Measurements from ENCODE around the gene FAM131B. TPM values are rescaled to one million over a fixed set of nuclear protein-coding genes. Genes with fewer than 3 reads are reported as not detected.

The FAM131B gene
- total and polyA plus RNA-seq, 9 donors, result 0.29 to 0.99 (median 0.79) TPM

DNA sequence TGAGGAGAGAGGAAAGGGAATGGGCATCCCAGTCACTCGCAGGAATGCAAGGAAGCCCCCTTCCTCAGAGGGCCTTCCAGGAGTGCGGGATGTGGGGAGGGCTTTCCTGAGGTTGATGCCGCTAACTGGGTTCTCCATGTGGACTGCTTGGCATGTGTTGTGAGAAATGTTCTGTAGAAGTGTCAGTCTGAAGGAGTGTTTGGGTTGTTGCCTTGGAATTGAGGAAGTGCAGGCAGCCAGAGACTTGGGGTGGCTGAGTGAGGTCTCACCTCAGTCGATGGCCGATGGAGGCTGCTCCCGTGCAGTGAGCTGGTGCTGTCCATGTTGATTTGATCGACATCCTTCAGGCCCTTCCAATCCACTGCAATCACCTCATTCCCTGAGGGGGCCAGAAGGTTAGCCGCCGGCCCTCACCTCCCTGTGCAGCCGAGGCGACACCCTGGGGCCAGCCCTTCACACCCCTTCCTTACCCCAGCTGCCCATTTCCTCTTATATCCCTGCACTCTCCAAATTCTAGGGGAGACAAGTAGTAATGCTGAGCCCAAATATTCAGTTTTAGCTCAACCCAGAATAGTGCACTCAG lies 2.7 kb downstream of the FAM131B start:
- H3K27me3 ChIP-seq, result no peaks in the 10 kb centered on the region
- 81 to 89% (median 89%) methylated on average over 11 of the region's 11 CpGs for WGBS, 3 donors
- no peaks in the 10 kb centered on the region for H3K9me3 ChIP-seq
- intact Hi-C loops (cut with DNase I), result no loop called here
- H3K4me1 ChIP-seq (ENCODE audit: insufficient read depth), result no peaks in the 10 kb centered on the region
- TF ChIP-seq, protein P1, sequence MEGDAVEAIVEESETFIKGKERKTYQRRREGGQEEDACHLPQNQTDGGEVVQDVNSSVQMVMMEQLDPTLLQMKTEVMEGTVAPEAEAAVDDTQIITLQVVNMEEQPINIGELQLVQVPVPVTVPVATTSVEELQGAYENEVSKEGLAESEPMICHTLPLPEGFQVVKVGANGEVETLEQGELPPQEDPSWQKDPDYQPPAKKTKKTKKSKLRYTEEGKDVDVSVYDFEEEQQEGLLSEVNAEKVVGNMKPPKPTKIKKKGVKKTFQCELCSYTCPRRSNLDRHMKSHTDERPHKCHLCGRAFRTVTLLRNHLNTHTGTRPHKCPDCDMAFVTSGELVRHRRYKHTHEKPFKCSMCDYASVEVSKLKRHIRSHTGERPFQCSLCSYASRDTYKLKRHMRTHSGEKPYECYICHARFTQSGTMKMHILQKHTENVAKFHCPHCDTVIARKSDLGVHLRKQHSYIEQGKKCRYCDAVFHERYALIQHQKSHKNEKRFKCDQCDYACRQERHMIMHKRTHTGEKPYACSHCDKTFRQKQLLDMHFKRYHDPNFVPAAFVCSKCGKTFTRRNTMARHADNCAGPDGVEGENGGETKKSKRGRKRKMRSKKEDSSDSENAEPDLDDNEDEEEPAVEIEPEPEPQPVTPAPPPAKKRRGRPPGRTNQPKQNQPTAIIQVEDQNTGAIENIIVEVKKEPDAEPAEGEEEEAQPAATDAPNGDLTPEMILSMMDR (IDR thresholded peaks at IDR 0.05), result no peak
- TF ChIP-seq EP300 (IDR thresholded peaks at IDR 0.05) (no peak), POLR2A (IDR thresholded peaks at IDR 0.05) (no peak)
- H3K27ac ChIP-seq, result no peak overlapping the region
- no peaks in the 10 kb centered on the region for H3K36me3 ChIP-seq
- H3K4me3 ChIP-seq, result no peak overlapping the region
- DNase-seq, result no peak

DNA sequence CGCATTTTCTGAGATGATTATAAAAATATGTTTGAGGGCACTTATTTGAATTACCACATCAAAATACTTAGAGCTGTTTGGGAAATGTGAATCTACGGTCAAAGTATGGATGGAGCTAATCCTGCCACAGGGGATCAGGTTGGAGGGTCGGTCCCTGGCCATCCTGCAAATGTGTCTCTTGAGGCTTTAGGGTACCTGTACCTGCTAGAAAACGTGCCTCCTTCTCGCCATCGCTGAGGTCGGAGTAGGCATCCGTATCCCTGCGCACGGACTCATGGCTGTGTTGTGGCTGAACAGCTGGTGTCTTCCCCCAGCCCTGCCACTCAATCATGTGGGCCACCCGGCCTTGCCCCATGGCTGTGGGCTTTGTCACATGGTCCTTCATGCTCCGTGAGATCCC lies 3.9 kb downstream of the FAM131B start:
- 90 to 93% (median 93%) methylated on average over 12 of the region's 12 CpGs for WGBS, 3 donors
- Histone ChIP-seq H3K4me3 (no peak overlapping the region), H3K27me3 (no peaks in the 10 kb centered on the region), H3K27ac (no peak overlapping the region), H3K36me3 (no peaks in the 10 kb centered on the region), H3K4me1 (ENCODE audit: insufficient read depth) (no peaks in the 10 kb centered on the region), H3K9me3 (no peaks in the 10 kb centered on the region)
- no peak for DNase-seq
- intact Hi-C loops (cut with DNase I), result no loop called here
- TF ChIP-seq EP300 (IDR thresholded peaks at IDR 0.05) (no peak), POLR2A (IDR thresholded peaks at IDR 0.05) (no peak)
- TF ChIP-seq, protein P1 (IDR thresholded peaks at IDR 0.05), result no peak

DNA sequence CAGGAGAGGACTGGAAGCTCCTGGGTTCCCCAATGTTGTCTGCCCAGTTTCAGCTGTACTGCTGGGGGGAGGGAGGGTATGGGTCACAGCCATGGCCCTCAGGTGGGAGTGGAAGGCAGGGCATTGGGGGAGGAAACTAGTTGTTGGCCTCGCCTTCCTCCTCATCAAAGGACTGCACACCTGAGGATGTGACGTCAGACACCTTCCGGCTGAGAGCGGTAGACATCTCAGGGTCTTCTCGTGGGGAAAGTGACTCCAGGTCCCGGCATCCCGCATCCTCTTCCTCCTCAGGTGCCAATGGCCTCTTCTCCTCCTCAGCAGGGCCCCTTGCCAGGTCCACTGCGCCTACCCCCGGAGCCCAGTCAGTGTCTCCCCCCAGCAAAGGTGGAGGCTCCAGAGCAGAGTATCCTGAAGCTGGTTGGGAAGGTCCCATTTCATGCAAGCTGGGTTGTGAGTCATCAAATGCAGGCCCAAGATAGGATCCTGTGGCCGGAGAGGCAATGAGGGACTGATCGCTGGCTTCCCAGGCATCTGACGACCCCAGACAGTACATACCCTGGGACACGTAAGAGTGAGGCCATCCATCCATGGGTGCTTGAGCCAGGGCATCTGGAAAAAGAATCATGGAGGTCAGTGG lies 6.0 kb downstream of the FAM131B start:
- Histone ChIP-seq H3K27ac (no peak overlapping the region), H3K36me3 (no peaks in the 10 kb centered on the region), H3K9me3 (no peaks in the 10 kb centered on the region), H3K4me3 (no peak overlapping the region), H3K27me3 (no peaks in the 10 kb centered on the region), H3K4me1 (ENCODE audit: insufficient read depth) (no peaks in the 10 kb centered on the region)
- intact Hi-C loops (cut with DNase I), result no loop called here
- WGBS, 3 donors, result 94% methylated on average over 13 of the region's 13 CpGs
- TF ChIP-seq, protein P1 (IDR thresholded peaks at IDR 0.05), result no peak
- TF ChIP-seq POLR2A (IDR thresholded peaks at IDR 0.05) (no peak), EP300 (IDR thresholded peaks at IDR 0.05) (no peak)
- DNase-seq, result no peak

DNA sequence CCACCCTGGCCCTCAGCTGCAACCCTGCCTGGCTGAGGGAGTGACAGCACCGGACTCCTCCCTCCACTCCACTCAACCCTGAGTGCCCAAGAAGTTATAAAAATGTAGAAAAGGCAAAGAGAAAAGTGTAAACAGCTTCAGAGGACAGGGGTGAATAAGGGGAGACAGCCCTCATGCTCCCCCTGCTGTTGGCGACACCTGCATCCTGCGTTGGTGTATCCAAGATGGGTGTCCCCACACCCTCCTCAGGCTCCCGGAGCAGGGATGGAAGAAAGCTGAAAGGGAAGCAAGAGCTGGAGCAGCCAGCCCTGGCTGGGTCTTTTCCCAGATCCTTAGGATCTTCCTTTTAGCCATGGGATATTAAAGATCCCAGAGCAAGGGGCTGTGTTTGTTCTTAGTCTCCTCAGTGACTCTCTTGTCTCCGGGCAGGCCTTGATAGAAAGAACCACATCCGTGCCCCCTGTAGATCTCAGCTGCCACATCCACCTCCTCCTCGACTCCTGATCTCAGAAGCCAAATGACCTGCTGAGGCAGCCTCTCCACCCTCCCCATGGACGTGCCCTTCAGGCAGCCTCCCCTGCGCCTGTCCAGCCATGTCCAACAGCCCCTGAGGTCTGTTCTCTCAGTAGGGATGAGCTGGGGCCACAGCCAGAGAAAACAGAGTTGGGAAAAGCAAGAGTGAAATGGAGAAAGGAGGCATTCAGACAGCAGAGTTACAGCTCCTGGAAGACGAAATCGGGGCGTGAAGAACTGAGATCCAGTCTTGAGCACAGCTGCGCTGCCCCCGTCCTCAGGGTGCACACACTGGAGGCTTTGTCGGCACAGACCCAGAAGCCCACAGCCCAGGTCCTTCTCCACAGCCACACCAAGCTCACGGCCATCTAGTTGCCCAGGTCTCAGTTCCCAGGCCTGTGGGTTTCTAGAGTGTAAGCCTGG lies 6.8 kb downstream of the FAM131B start:
- Histone ChIP-seq H3K9me3 (no peaks in the 10 kb centered on the region), H3K4me1 (ENCODE audit: insufficient read depth) (no peaks in the 10 kb centered on the region), H3K4me3 (no peak overlapping the region), H3K27ac (no peak overlapping the region), H3K27me3 (no peaks in the 10 kb centered on the region), H3K36me3 (no peaks in the 10 kb centered on the region)
- TF ChIP-seq, protein P1 (IDR thresholded peaks at IDR 0.05), result no peak
- no peak for TF ChIP-seq EP300 (IDR thresholded peaks at IDR 0.05)
- TF ChIP-seq POLR2A (IDR thresholded peaks at IDR 0.05), result no peak
- DNase-seq, result no peak
- 90 to 91% (median 91%) methylated on average over 16 of the region's 16 CpGs for WGBS, 3 donors
- intact Hi-C loops (cut with DNase I), result no loop called here

All from ovary (tissue), 9 donors.